A549 (cell line): ENCODE data around the gene TTLL1. TPM values are rescaled to one million over a fixed set of nuclear protein-coding genes. Genes with fewer than 3 reads are reported as not detected.
A peak's percentile ranks its signal among the peaks of the same experiment; 100 is the strongest.

Experiments
- BHLHE40 ChIP-seq: IDR thresholded peaks from 2 replicates; pipeline ENCODE4 v1.6.1; 2012; ENCODE audit warnings: low read depth, low read length, inconsistent platforms
- CBX2 ChIP-seq: fragments of 200-600 bp; sonication (generic); IDR thresholded peaks from 2 replicates; pipeline ENCODE4 v1.6.1; 2016; ENCODE audit warnings: low read depth, mild to moderate bottlenecking, borderline replicate concordance
- CBX8 ChIP-seq: fragments of 200-600 bp; sonication (generic); IDR thresholded peaks from 2 replicates; pipeline ENCODE4 v1.6.1; 2016
- CEBPB ChIP-seq, 2 experiments: fragments of >200 bp in 1 of 2; sonication (Bioruptor Twin) in 1 of 2; formaldehyde crosslinking in 1 of 2; IDR thresholded peaks; 2 replicates each; pipeline ENCODE4 v1.6.1; 2012 to 2016
- CHD4 ChIP-seq: fragments of 200-600 bp; sonication (generic); IDR thresholded peaks from 2 replicates; pipeline ENCODE4 v1.6.1; 2016; ENCODE audit warnings: antibody characterized with exemption, mild to moderate bottlenecking, borderline replicate concordance
- EHMT2 ChIP-seq: fragments of 200-600 bp; sonication (generic); IDR thresholded peaks from 2 replicates; pipeline ENCODE4 v1.6.1; 2016; ENCODE audit warnings: antibody characterized with exemption, low read depth, mild to moderate bottlenecking, moderate library complexity
- EP300 ChIP-seq, 2 experiments: fragments of >200 bp; sonication (Bioruptor Twin); formaldehyde crosslinking; IDR thresholded peaks; 2 replicates in 1 of 2; 3 replicates in 1 of 2; pipeline ENCODE4 v1.6.1; 2016 to 2017
- ESRRA ChIP-seq: fragments of 150-350 bp; IDR thresholded peaks from 2 replicates; pipeline ENCODE4 v1.6.1; 2014; ENCODE audit warnings: mild to moderate bottlenecking, low read length, borderline replicate concordance
- FOXS1 ChIP-seq: fragments of 250-450 bp; sonication (Bioruptor Pico); IDR thresholded peaks from 2 replicates; pipeline ENCODE4 v1.5.0; 2020; ENCODE audit warnings: mild to moderate bottlenecking, moderate library complexity
- HDAC2 ChIP-seq: fragments of 200-600 bp; sonication (generic); IDR thresholded peaks from 2 replicates; pipeline ENCODE4 v1.6.1; 2016
- JUN ChIP-seq, 2 experiments: fragments of >200 bp; sonication (Bioruptor Twin); formaldehyde crosslinking; IDR thresholded peaks; 2 replicates in 1 of 2; 3 replicates in 1 of 2; pipeline ENCODE4 v1.6.1; 2016 to 2017
- KDM1A ChIP-seq: fragments of 200-600 bp; sonication (generic); IDR thresholded peaks from 2 replicates; pipeline ENCODE4 v1.6.1; 2016; ENCODE audit warnings: low read depth, mild to moderate bottlenecking
- KDM5A ChIP-seq: fragments of 200-600 bp; sonication (generic); IDR thresholded peaks from 2 replicates; pipeline ENCODE4 v1.6.1; 2016; ENCODE audit warnings: antibody characterized with exemption, mild to moderate bottlenecking
- MYC ChIP-seq: IDR thresholded peaks from 2 replicates; pipeline ENCODE4 v1.6.1; 2012; ENCODE audit warnings: mild to moderate bottlenecking, inconsistent platforms, low read length, improper control_type of control experiment, borderline replicate concordance
- NFE2L2 ChIP-seq: fragments of 150-350 bp; conservative IDR thresholded peaks from 2 replicates; pipeline ENCODE4 v1.6.1; 2014; ENCODE audit warnings: low read length
- NR3C1 ChIP-seq: fragments of >200 bp; sonication (Bioruptor Twin); formaldehyde crosslinking; IDR thresholded peaks from 3 replicates; pipeline ENCODE4 v1.6.1; 2017
- PBX3 ChIP-seq: IDR thresholded peaks from 2 replicates; pipeline ENCODE4 v1.6.1; 2012
- POLR2A ChIP-seq: IDR thresholded peaks from 2 replicates; pipeline ENCODE4 v1.6.1; 2012; ENCODE audit warnings: mild to moderate bottlenecking, low read length
- RARB ChIP-seq: fragments of 250-450 bp; sonication (Bioruptor Pico); IDR thresholded peaks from 2 replicates; pipeline ENCODE4 v1.8.0; 2021; ENCODE audit warnings: mild to moderate bottlenecking, moderate library complexity
- RNF2 ChIP-seq: fragments of 200-600 bp; sonication (generic); IDR thresholded peaks from 2 replicates; pipeline ENCODE4 v1.6.1; 2016; ENCODE audit warnings: low read depth, mild to moderate bottlenecking, antibody characterized with exemption, moderate library complexity, borderline replicate concordance
- SMC3 ChIP-seq: fragments of >200 bp; sonication (Bioruptor Twin); formaldehyde crosslinking; IDR thresholded peaks from 3 replicates; pipeline ENCODE4 v1.6.1; 2018; ENCODE audit warnings: inconsistent platforms
- SREBF2 ChIP-seq: fragments of 450-650 bp; IDR thresholded peaks from 2 replicates; pipeline ENCODE4 v1.6.1; 2014; ENCODE audit warnings: mild to moderate bottlenecking, moderate library complexity
- TP53 ChIP-seq: fragments of 250-450 bp; sonication (Bioruptor Pico); IDR thresholded peaks from 2 replicates; pipeline ENCODE4 v1.5.0; 2021; ENCODE audit warnings: mild to moderate bottlenecking, moderate library complexity
- ZFP36 ChIP-seq: fragments of 450-650 bp; IDR thresholded peaks from 2 replicates; pipeline ENCODE4 v1.6.1; 2014; ENCODE audit warnings: borderline replicate concordance; ENCODE audit not compliant: partially characterized antibody
- polyA plus RNA-seq, 4 experiments: library from polyadenylated mRNA; depleted of rRNA in 3 of 4; stranded (reverse); fragments of >200 nt; fragmentation: RNase III in 1 of 4; extraction: RNeasy Plus Mini Kit Qiagen cat#74134 plus additional on column Dnase treatment in 1 of 4; gene quantifications; 2 replicates in 3 of 4; 3 replicates in 1 of 4; pipeline ENCODE4 v1.2.3, GENCODE V29; 2011 to 2017
- TF ChIP-seq, protein P1 (sequence below): fragments of 250-450 bp; sonication (Bioruptor Pico); IDR thresholded peaks from 2 replicates; pipeline ENCODE4 v1.5.0; 2021; ENCODE audit warnings: mild to moderate bottlenecking, moderate library complexity, borderline replicate concordance
- TF ChIP-seq, protein P2 (sequence below): fragments of 150-350 bp; IDR thresholded peaks from 2 replicates; pipeline ENCODE4 v1.6.1; 2014; ENCODE audit warnings: low read depth, mild to moderate bottlenecking, low read length
- TF ChIP-seq, protein P3 (sequence below): fragments of 200-600 bp; sonication (generic); IDR thresholded peaks from 2 replicates; pipeline ENCODE4 v1.6.1; 2016; ENCODE audit warnings: antibody characterized with exemption, mild to moderate bottlenecking, moderate library complexity

Gene TTLL1
- polyA plus RNA-seq, 2 of the 4 experiments (the other 2 are of a cell fraction): 2.3 to 5.0 TPM

DNA sequence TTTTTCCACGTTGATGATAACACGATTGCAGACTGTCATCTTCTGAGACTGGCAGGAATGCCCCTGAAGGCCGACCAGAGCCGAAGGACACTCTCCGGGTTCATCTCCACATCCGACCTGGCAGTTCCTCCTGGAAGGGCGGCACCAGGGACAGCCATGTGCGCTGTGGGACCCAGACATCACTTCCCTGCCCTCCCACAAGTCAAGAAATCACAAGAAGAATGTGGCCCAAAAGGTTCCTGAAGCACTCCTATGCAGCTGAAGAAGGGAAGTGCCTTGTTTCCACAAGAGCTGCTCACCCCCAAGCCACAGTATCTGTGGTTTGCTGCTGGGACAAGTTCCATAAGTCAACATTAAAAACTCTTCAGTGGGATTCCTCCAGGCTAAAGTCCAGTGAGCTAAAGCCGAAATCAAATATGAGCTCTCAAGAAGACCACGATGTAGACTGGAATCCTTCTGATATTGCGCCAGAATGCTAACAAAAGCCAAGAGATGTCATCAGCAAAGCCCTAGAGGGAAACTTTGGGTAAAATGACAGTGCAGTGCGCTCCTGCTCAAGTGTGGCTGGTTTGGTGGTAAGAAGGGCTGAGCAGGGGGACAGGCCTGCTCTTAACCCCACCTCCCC is 95.4 kb downstream of the TTLL1 start (continued):
- TF ChIP-seq, protein P1, sequence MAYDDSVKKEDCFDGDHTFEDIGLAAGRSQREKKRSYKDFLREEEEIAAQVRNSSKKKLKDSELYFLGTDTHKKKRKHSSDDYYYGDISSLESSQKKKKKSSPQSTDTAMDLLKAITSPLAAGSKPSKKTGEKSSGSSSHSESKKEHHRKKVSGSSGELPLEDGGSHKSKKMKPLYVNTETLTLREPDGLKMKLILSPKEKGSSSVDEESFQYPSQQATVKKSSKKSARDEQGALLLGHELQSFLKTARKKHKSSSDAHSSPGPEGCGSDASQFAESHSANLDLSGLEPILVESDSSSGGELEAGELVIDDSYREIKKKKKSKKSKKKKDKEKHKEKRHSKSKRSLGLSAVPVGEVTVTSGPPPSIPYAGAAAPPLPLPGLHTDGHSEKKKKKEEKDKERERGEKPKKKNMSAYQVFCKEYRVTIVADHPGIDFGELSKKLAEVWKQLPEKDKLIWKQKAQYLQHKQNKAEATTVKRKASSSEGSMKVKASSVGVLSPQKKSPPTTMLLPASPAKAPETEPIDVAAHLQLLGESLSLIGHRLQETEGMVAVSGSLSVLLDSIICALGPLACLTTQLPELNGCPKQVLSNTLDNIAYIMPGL: no peak
- no peak for TF ChIP-seq RNF2
- no peak for TF ChIP-seq POLR2A
- no peak for TF ChIP-seq HDAC2
- TF ChIP-seq EP300 (IDR thresholded peaks at IDR 0.05): peak; percentile 31 to 37; a peak in 2 of 5 replicates
- TF ChIP-seq RARB: no peak
- TF ChIP-seq CBX8: no peak
- TF ChIP-seq SREBF2: no peak
- no peak for TF ChIP-seq PBX3
- TF ChIP-seq BHLHE40: no peak
- no peak for TF ChIP-seq MYC
- TF ChIP-seq CHD4: no peak
- TF ChIP-seq CEBPB (IDR thresholded peaks at IDR 0.05): peak; percentile 64 to 83
- TF ChIP-seq FOXS1 (CRISPR knock-in tag): no peak
- peak in 1 of 2 experiments; percentile 29; a peak in 1 of 5 replicates for TF ChIP-seq JUN (IDR thresholded peaks at IDR 0.05)
- no peak for TF ChIP-seq TP53 (CRISPR knock-in tag)
- TF ChIP-seq ESRRA: no peak
- no peak for TF ChIP-seq KDM1A
- no peak for TF ChIP-seq CBX2
- TF ChIP-seq KDM5A: no peak
- TF ChIP-seq EHMT2: no peak
- TF ChIP-seq NFE2L2: no peak
- no peak for TF ChIP-seq NR3C1
- no peak for TF ChIP-seq ZFP36
- TF ChIP-seq, protein P2, sequence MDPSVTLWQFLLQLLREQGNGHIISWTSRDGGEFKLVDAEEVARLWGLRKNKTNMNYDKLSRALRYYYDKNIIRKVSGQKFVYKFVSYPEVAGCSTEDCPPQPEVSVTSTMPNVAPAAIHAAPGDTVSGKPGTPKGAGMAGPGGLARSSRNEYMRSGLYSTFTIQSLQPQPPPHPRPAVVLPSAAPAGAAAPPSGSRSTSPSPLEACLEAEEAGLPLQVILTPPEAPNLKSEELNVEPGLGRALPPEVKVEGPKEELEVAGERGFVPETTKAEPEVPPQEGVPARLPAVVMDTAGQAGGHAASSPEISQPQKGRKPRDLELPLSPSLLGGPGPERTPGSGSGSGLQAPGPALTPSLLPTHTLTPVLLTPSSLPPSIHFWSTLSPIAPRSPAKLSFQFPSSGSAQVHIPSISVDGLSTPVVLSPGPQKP: no peak
- no peak for TF ChIP-seq SMC3
- TF ChIP-seq, protein P3, sequence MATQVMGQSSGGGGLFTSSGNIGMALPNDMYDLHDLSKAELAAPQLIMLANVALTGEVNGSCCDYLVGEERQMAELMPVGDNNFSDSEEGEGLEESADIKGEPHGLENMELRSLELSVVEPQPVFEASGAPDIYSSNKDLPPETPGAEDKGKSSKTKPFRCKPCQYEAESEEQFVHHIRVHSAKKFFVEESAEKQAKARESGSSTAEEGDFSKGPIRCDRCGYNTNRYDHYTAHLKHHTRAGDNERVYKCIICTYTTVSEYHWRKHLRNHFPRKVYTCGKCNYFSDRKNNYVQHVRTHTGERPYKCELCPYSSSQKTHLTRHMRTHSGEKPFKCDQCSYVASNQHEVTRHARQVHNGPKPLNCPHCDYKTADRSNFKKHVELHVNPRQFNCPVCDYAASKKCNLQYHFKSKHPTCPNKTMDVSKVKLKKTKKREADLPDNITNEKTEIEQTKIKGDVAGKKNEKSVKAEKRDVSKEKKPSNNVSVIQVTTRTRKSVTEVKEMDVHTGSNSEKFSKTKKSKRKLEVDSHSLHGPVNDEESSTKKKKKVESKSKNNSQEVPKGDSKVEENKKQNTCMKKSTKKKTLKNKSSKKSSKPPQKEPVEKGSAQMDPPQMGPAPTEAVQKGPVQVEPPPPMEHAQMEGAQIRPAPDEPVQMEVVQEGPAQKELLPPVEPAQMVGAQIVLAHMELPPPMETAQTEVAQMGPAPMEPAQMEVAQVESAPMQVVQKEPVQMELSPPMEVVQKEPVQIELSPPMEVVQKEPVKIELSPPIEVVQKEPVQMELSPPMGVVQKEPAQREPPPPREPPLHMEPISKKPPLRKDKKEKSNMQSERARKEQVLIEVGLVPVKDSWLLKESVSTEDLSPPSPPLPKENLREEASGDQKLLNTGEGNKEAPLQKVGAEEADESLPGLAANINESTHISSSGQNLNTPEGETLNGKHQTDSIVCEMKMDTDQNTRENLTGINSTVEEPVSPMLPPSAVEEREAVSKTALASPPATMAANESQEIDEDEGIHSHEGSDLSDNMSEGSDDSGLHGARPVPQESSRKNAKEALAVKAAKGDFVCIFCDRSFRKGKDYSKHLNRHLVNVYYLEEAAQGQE: no peak
